AG09319 (cell line): ENCODE data around the gene IL37.

Source experiments
- DNase-seq: peaks from one replicate; pipeline ENCODE4 v3.0.0-alpha.2; 2010; ENCODE audit warnings: low read depth; ENCODE audit errors: extremely low read depth
- TF ChIP-seq, protein P1 (sequence below): IDR thresholded peaks from 2 replicates; pipeline ENCODE4 v1.5.1; 2011; ENCODE audit warnings: low read depth, mild to moderate bottlenecking, inconsistent platforms, low read length, moderate library complexity

IL37 gene

DNA sequence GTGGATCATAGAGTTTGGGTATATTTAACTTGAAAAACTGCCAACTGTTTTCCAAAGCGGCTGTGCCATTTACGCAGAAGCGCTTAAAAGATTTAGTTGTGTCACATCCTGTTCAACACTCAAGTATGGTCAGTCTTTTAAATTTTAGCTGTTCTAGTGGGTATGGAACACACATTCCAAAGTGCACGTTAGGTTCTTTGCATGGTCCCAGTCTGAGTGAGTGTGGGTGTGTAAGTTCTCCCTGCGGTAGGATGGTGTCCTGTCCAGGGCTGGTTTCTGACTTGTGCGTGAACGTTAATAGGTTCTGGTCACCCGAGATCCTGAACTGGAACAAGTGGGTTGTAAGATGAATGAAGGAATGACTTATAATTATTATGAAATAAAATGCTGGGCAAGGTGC is 38.5 kb downstream of the IL37 start:
- no peak for DNase-seq
- TF ChIP-seq, protein P1, sequence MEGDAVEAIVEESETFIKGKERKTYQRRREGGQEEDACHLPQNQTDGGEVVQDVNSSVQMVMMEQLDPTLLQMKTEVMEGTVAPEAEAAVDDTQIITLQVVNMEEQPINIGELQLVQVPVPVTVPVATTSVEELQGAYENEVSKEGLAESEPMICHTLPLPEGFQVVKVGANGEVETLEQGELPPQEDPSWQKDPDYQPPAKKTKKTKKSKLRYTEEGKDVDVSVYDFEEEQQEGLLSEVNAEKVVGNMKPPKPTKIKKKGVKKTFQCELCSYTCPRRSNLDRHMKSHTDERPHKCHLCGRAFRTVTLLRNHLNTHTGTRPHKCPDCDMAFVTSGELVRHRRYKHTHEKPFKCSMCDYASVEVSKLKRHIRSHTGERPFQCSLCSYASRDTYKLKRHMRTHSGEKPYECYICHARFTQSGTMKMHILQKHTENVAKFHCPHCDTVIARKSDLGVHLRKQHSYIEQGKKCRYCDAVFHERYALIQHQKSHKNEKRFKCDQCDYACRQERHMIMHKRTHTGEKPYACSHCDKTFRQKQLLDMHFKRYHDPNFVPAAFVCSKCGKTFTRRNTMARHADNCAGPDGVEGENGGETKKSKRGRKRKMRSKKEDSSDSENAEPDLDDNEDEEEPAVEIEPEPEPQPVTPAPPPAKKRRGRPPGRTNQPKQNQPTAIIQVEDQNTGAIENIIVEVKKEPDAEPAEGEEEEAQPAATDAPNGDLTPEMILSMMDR = no peak

GRCh38 chr2:112954364-112954763 is 43.4 kb downstream of the IL37 start:
- TF ChIP-seq, protein P1 = no peak
- DNase-seq = no peak

DNA sequence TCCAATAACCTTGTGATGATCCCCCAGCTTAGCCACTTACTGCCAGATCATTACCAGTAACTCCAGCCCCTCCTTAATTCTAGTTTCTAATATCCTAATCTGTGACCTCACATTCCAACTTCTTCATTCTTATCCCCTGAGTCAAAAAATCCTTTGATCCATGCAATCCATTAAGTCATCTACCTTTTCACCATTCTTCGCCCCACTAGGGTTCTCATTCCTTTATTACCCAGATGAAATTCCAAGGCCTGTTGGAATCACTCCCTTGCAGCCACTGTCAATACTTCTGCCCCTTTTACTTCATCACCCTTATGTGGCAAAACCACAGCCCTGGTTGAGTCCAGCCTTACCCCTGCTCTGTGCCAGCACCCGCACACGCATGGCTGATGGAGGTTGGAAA is 46.5 kb downstream of the IL37 start:
- TF ChIP-seq, protein P1 = no peak
- no peak for DNase-seq

- DNase-seq = peak; percentile 12
- TF ChIP-seq, protein P1 = peak; percentile 95
Observed at GRCh38 chr2:112958428-112959108, 47.6 kb downstream of the IL37 start.

DNA sequence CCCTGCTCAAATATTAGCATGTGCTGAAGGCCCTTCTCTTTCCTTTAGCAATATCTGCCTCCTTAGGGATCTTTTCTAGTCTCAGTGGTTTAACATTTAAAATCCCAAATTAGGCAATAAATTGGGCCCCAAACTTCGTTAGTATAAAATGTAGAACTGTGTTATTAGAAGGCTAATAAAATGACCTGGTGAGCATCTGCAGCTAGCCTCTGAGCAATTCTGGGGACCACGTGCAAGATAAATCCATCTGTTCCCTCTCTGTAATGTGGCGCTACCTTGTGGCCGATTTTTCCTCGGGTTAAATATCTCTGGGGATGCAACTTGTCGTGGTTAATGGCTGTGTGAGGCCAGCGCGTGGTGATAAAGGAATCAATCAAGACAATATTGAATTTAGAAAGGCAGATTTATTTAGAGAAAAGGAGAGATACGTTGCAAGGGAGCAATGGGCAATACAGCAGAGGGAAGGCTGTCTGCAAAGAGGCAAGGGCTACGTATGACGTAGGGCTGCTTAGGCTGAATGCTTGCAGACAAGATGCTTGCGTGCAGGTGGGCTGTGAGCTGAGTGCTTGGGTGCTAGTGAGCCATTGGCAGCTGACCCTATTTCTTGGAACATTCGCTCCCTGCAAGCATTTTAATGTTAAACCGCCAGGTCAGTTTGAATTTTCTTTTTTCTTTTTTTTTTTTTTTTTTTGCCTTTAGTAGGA is 48.3 kb downstream of the IL37 start:
- no peak for DNase-seq
- TF ChIP-seq, protein P1 = no peak

DNA sequence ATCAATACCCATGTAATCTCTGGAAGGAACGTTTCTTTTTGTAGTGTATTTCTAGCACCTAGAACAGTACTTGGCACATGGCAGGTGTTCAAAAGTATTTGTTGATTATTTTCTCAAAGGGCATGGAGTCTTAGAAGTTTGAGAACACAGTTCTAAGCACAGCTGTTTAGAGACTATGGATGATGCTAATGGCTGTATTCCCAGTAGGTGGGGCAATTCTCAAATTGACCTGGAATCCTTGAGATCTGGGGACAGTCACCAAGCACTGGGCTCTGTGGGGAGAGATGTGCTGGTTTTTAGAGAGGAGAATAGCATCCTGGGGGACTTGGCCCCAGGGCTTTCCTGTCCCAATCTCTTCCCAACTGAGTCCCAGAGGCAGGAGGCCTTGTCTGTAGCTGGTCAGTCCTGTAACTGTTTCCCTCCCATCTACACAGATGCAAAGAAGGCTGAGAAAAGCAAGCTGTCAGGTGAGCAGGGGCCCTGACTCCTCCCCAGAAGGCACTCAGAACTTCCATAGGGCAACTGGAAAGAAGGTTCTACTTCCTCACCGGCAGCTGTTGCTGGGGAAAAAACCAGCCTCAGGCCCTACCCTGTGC is 49.4 kb downstream of the IL37 start:
- no peak for DNase-seq
- TF ChIP-seq, protein P1 = no peak; the same call in 1 of the 2 replicates
